ENCODE results near the gene BBX.

BBX gene

GRCh38 chr3:107604057-107604822, 81.5 kb downstream of the BBX start:
- DNase-seq: no peak

- DNase-seq: no peak
Observed at GRCh38 chr3:107611775-107612469, 89.2 kb downstream of the BBX start.

- no peak for DNase-seq
Observed at GRCh38 chr3:107612664-107613084, 89.9 kb downstream of the BBX start.

- DNase-seq: no peak
Observed at GRCh38 chr3:107619549-107619948, 96.8 kb downstream of the BBX start.

- no peak for DNase-seq
Observed at GRCh38 chr3:107620534-107620933, 97.8 kb downstream of the BBX start.

GRCh38 chr3:107621465-107621864, 98.7 kb downstream of the BBX start:
- no peak for DNase-seq

GRCh38 chr3:107627962-107628542, 105.3 kb downstream of the BBX start:
- DNase-seq: no peak

- no peak for DNase-seq
Observed at GRCh38 chr3:107629566-107629965, 106.8 kb downstream of the BBX start.

GRCh38 chr3:107630779-107631178, 108.0 kb downstream of the BBX start:
- DNase-seq: no peak

GRCh38 chr3:107632576-107632975, 109.8 kb downstream of the BBX start:
- DNase-seq: no peak

- DNase-seq: no peak
Observed at GRCh38 chr3:107633327-107634098, 110.8 kb downstream of the BBX start.

GRCh38 chr3:107634099-107634489, 111.3 kb downstream of the BBX start:
- no peak for DNase-seq

- no peak for DNase-seq
Observed at GRCh38 chr3:107637416-107638183, 114.8 kb downstream of the BBX start.

- DNase-seq: no peak
Observed at GRCh38 chr3:107641572-107642307, 119.0 kb downstream of the BBX start.

- no peak for DNase-seq
Observed at GRCh38 chr3:107643038-107643883, 120.5 kb downstream of the BBX start.

GRCh38 chr3:107644631-107645030, 121.9 kb downstream of the BBX start:
- no peak for DNase-seq

GRCh38 chr3:107650788-107651187, 128.0 kb downstream of the BBX start:
- no peak for DNase-seq

GRCh38 chr3:107651782-107652181, 129.0 kb downstream of the BBX start:
- no peak for DNase-seq

GRCh38 chr3:107654218-107654617, 131.5 kb downstream of the BBX start:
- no peak for DNase-seq

- DNase-seq: no peak
Observed at GRCh38 chr3:107657971-107658370, 135.2 kb downstream of the BBX start.

All from stimulated activated CD4-positive, alpha-beta T cell treated with anti-CD3 and anti-CD28 coated beads, Interleukin-15, amount 100 ng/mL, for 24 hours (primary cell).